ENCODE data around the gene TNKS2.

Gene TNKS2

GRCh38 chr10:91798649-91799611 lies 704 bp downstream of the TNKS2 start:
- Histone ChIP-seq H3K4me1 (ENCODE audit: control insufficient read depth, insufficient read depth, low read depth, low read length) (peaks cover 1% of the 10 kb centered on the region), H3K4me3 (ENCODE audit: insufficient read depth in 1 of 2, low read depth in 1 of 2, low read length in 2 of 2) (peak overlapping the region; percentile 97), H3K4ac (ENCODE audit: low read depth in 1 of 2, low read length in 2 of 2) (peak overlapping the region; percentile 46 to 99), H4K91ac (ENCODE audit: low read length) (peak overlapping the region; percentile 78), H2BK5ac (ENCODE audit: low read depth, low read length, poor library complexity, severe bottlenecking) (peak overlapping the region; percentile 68), H3K79me1 (replicated peaks; ENCODE audit: low read length, poor library complexity, severe bottlenecking) (no peaks in the 10 kb centered on the region), H2BK12ac (ENCODE audit: low read length in 2 of 2) (peak overlapping the region in 1 of 2 experiments; percentile 82), H3K36me3 (ENCODE audit: control insufficient read depth in 1 of 2, insufficient read depth in 2 of 2, low read depth in 1 of 2, low read length in 2 of 2) (peaks cover 4 to 15% of the 10 kb centered on the region in 2 experiments), H2BK120ac (ENCODE audit: low read depth, low read length) (peak overlapping the region; percentile 54), H3K14ac (ENCODE audit: low read length in 2 of 2) (peak overlapping the region in 1 of 2 experiments; percentile 93), H3K4me2 (ENCODE audit: low read length, poor library complexity, severe bottlenecking) (peak overlapping the region; percentile 55), H3K9ac (ENCODE audit: low read length) (peak overlapping the region; percentile 92), H2BK15ac (ENCODE audit: low read depth, poor library complexity, severe bottlenecking) (peak overlapping the region; percentile 86), H3K9me3 (ENCODE audit: control insufficient read depth, low read length) (no peaks in the 10 kb centered on the region), H2AFZ (ENCODE audit: low read depth, low read length) (peak overlapping the region; percentile 68), H2AK5ac (ENCODE audit: low read length, severe bottlenecking) (peak overlapping the region; percentile 16), H3K27me3 (ENCODE audit: control insufficient read depth in 1 of 2, insufficient read depth in 1 of 2, low read length in 2 of 2) (no peaks in the 10 kb centered on the region), H4K8ac (ENCODE audit: low read length) (peak overlapping the region; percentile 90), H3K27ac (ENCODE audit: low read length, poor library complexity, severe bottlenecking) (peak overlapping the region; percentile 43), H3K23ac (ENCODE audit: low read length in 2 of 2) (peak overlapping the region in 1 of 2 experiments; percentile 81), H3K18ac (ENCODE audit: low read depth in 1 of 2, low read length in 2 of 2) (peak overlapping the region; percentile 89 to 97)
- WGBS, result under 1% methylated on average over 33 of the region's 54 CpGs
- peak; percentile 70 for DNase-seq

GRCh38 chr10:91799612-91799975 lies 1.4 kb downstream of the TNKS2 start:
- H3K4me1 ChIP-seq (ENCODE audit: control insufficient read depth, insufficient read depth, low read depth, low read length), result peaks cover 1% of the 10 kb centered on the region
- no peak overlapping the region for H2BK12ac ChIP-seq (ENCODE audit: low read length in 2 of 2)
- H3K4ac ChIP-seq (ENCODE audit: low read depth in 1 of 2, low read length in 2 of 2), result no peak overlapping the region
- no peak overlapping the region for H2BK120ac ChIP-seq (ENCODE audit: low read depth, low read length)
- H3K9me3 ChIP-seq (ENCODE audit: control insufficient read depth, low read length), result no peaks in the 10 kb centered on the region
- no peak overlapping the region for H4K8ac ChIP-seq (ENCODE audit: low read length)
- no peak overlapping the region for H4K91ac ChIP-seq (ENCODE audit: low read length)
- no peaks in the 10 kb centered on the region for H3K79me1 ChIP-seq (replicated peaks; ENCODE audit: low read length, poor library complexity, severe bottlenecking)
- no peak overlapping the region for H2BK15ac ChIP-seq (ENCODE audit: low read depth, poor library complexity, severe bottlenecking)
- H2BK5ac ChIP-seq (ENCODE audit: low read depth, low read length, poor library complexity, severe bottlenecking), result no peak overlapping the region
- no peak overlapping the region for H3K4me2 ChIP-seq (ENCODE audit: low read length, poor library complexity, severe bottlenecking)
- WGBS, result 14% methylated on average over 2 of the region's 4 CpGs
- H3K36me3 ChIP-seq (ENCODE audit: control insufficient read depth in 1 of 2, insufficient read depth in 2 of 2, low read depth in 1 of 2, low read length in 2 of 2), result peaks cover 4 to 20% of the 10 kb centered on the region in 2 experiments
- H3K4me3 ChIP-seq (ENCODE audit: insufficient read depth in 1 of 2, low read depth in 1 of 2, low read length in 2 of 2), result peak overlapping the region in 1 of 2 experiments; percentile 97
- DNase-seq, result peak; percentile 28
- H3K9ac ChIP-seq (ENCODE audit: low read length), result peak overlapping the region; percentile 92
- no peak overlapping the region for H3K27ac ChIP-seq (ENCODE audit: low read length, poor library complexity, severe bottlenecking)
- no peak overlapping the region for H2AK5ac ChIP-seq (ENCODE audit: low read length, severe bottlenecking)
- H3K14ac ChIP-seq (ENCODE audit: low read length in 2 of 2), result no peak overlapping the region
- no peak overlapping the region for H2AFZ ChIP-seq (ENCODE audit: low read depth, low read length)
- H3K27me3 ChIP-seq (ENCODE audit: control insufficient read depth in 1 of 2, insufficient read depth in 1 of 2, low read length in 2 of 2), result no peaks in the 10 kb centered on the region
- H3K18ac ChIP-seq (ENCODE audit: low read depth in 1 of 2, low read length in 2 of 2), result no peak overlapping the region
- no peak overlapping the region for H3K23ac ChIP-seq (ENCODE audit: low read length in 2 of 2)

- H3K4me1 ChIP-seq (ENCODE audit: control insufficient read depth, insufficient read depth, low read depth, low read length), result peaks cover 1% of the 10 kb centered on the region
- H2BK120ac ChIP-seq (ENCODE audit: low read depth, low read length), result no peak overlapping the region
- H3K23ac ChIP-seq (ENCODE audit: low read length in 2 of 2), result no peak overlapping the region
- H3K27ac ChIP-seq (ENCODE audit: low read length, poor library complexity, severe bottlenecking), result no peak overlapping the region
- no peaks in the 10 kb centered on the region for H3K9me3 ChIP-seq (ENCODE audit: control insufficient read depth, low read length)
- no peak overlapping the region for H2AK5ac ChIP-seq (ENCODE audit: low read length, severe bottlenecking)
- no peak overlapping the region for H2BK12ac ChIP-seq (ENCODE audit: low read length in 2 of 2)
- H2BK15ac ChIP-seq (ENCODE audit: low read depth, poor library complexity, severe bottlenecking), result no peak overlapping the region
- no peaks in the 10 kb centered on the region for H3K27me3 ChIP-seq (ENCODE audit: control insufficient read depth in 1 of 2, insufficient read depth in 1 of 2, low read length in 2 of 2)
- peak overlapping the region; percentile 26 for H3K4me2 ChIP-seq (ENCODE audit: low read length, poor library complexity, severe bottlenecking)
- no peak overlapping the region for H3K18ac ChIP-seq (ENCODE audit: low read depth in 1 of 2, low read length in 2 of 2)
- no peak overlapping the region for H4K91ac ChIP-seq (ENCODE audit: low read length)
- no peak overlapping the region for H3K14ac ChIP-seq (ENCODE audit: low read length in 2 of 2)
- H4K8ac ChIP-seq (ENCODE audit: low read length), result no peak overlapping the region
- H3K9ac ChIP-seq (ENCODE audit: low read length), result peak overlapping the region; percentile 92
- peak overlapping the region in 1 of 2 experiments; percentile 97 for H3K4me3 ChIP-seq (ENCODE audit: insufficient read depth in 1 of 2, low read depth in 1 of 2, low read length in 2 of 2)
- H3K36me3 ChIP-seq (ENCODE audit: control insufficient read depth in 1 of 2, insufficient read depth in 2 of 2, low read depth in 1 of 2, low read length in 2 of 2), result peaks cover 4 to 23% of the 10 kb centered on the region in 2 experiments
- H3K79me1 ChIP-seq (replicated peaks; ENCODE audit: low read length, poor library complexity, severe bottlenecking), result no peaks in the 10 kb centered on the region
- H3K4ac ChIP-seq (ENCODE audit: low read depth in 1 of 2, low read length in 2 of 2), result no peak overlapping the region
- no peak overlapping the region for H2BK5ac ChIP-seq (ENCODE audit: low read depth, low read length, poor library complexity, severe bottlenecking)
- no peak for DNase-seq
- 97% methylated on average over 4 of the region's 5 CpGs for WGBS
- no peak overlapping the region for H2AFZ ChIP-seq (ENCODE audit: low read depth, low read length)
Observed at GRCh38 chr10:91800182-91800581, 2.0 kb downstream of the TNKS2 start.

GRCh38 chr10:91800756-91801155 lies 2.5 kb downstream of the TNKS2 start:
- Histone ChIP-seq H3K36me3 (ENCODE audit: control insufficient read depth in 1 of 2, insufficient read depth in 2 of 2, low read depth in 1 of 2, low read length in 2 of 2) (peaks cover 4 to 25% of the 10 kb centered on the region in 2 experiments), H3K18ac (ENCODE audit: low read depth in 1 of 2, low read length in 2 of 2) (no peak overlapping the region), H3K14ac (ENCODE audit: low read length in 2 of 2) (no peak overlapping the region), H3K4me3 (ENCODE audit: insufficient read depth in 1 of 2, low read depth in 1 of 2, low read length in 2 of 2) (no peak overlapping the region), H3K27ac (ENCODE audit: low read length, poor library complexity, severe bottlenecking) (no peak overlapping the region), H3K9ac (ENCODE audit: low read length) (peak overlapping the region; percentile 92), H3K79me1 (replicated peaks; ENCODE audit: low read length, poor library complexity, severe bottlenecking) (peaks cover 2% of the 10 kb centered on the region), H3K9me3 (ENCODE audit: control insufficient read depth, low read length) (no peaks in the 10 kb centered on the region), H4K8ac (ENCODE audit: low read length) (no peak overlapping the region), H2AFZ (ENCODE audit: low read depth, low read length) (no peak overlapping the region), H3K4me2 (ENCODE audit: low read length, poor library complexity, severe bottlenecking) (no peak overlapping the region), H3K4ac (ENCODE audit: low read depth in 1 of 2, low read length in 2 of 2) (no peak overlapping the region), H3K4me1 (ENCODE audit: control insufficient read depth, insufficient read depth, low read depth, low read length) (peaks cover 1% of the 10 kb centered on the region), H4K91ac (ENCODE audit: low read length) (no peak overlapping the region), H3K23ac (ENCODE audit: low read length in 2 of 2) (no peak overlapping the region), H2BK120ac (ENCODE audit: low read depth, low read length) (no peak overlapping the region), H2BK15ac (ENCODE audit: low read depth, poor library complexity, severe bottlenecking) (no peak overlapping the region), H2BK12ac (ENCODE audit: low read length in 2 of 2) (no peak overlapping the region), H3K27me3 (ENCODE audit: control insufficient read depth in 1 of 2, insufficient read depth in 1 of 2, low read length in 2 of 2) (no peaks in the 10 kb centered on the region), H2BK5ac (ENCODE audit: low read depth, low read length, poor library complexity, severe bottlenecking) (no peak overlapping the region), H2AK5ac (ENCODE audit: low read length, severe bottlenecking) (no peak overlapping the region)
- DNase-seq, result no peak
- no CpG with 5 or more reads among the region's 1 CpG for WGBS

All from mesenchymal stem cell (in vitro differentiated cells and primary cell).